T1000 (cell line): ENCODE results near the gene S1PR4.

Experiments used
- DNase-seq: peaks from one replicate; lab custom pipeline; 2025; ENCODE audit warnings: mixed read lengths; lab: John Stamatoyannopoulos, UW

The S1PR4 gene, protein sequence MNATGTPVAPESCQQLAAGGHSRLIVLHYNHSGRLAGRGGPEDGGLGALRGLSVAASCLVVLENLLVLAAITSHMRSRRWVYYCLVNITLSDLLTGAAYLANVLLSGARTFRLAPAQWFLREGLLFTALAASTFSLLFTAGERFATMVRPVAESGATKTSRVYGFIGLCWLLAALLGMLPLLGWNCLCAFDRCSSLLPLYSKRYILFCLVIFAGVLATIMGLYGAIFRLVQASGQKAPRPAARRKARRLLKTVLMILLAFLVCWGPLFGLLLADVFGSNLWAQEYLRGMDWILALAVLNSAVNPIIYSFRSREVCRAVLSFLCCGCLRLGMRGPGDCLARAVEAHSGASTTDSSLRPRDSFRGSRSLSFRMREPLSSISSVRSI

DNA sequence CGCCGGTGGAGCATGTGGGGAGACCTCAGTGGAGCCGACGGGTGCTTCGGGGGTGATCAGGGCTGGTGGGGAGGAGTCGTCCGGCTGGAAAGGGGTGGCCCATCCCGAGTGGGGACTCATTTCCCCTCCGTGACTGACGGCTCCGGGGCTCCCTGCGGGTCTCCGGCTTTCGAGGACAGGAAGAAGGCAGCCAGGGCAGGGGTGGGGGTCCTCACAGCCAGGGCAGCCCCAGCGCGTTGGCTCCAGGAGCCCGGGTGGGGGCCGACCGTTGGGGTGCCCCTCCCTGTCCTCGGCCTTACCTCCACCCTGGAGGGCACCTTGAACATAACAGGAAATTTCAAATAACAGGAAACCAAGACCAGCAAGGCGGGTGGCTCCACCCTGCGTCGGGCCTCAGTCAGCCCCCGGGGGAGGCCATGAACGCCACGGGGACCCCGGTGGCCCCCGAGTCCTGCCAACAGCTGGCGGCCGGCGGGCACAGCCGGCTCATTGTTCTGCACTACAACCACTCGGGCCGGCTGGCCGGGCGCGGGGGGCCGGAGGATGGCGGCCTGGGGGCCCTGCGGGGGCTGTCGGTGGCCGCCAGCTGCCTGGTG is at the start of gene S1PR4:
TSS of gene S1PR4 (plus strand) at position 393 of the 596 bp plus-strand sequence. CDS start at position 417, 24 bp downstream.
- DNase-seq = no peak

DNA sequence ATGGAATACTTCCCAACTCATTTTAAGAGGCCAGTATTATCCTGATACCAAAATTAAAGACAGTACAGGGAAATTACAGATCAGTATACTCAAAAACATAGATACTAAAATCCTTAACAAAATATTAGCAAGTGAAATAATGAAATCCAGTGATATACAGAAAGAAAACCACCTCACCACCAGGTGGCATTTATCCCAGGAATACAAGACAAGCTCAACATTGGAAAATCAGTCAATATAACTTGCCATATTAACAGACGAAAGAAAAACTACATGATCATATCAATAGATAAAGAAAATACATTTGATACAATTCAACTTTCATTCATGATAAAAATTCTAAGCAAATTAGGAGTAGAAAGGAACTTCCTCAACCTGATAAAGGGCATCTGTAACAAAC is 49.5 kb upstream of the S1PR4 start:
- no peak for DNase-seq

DNA sequence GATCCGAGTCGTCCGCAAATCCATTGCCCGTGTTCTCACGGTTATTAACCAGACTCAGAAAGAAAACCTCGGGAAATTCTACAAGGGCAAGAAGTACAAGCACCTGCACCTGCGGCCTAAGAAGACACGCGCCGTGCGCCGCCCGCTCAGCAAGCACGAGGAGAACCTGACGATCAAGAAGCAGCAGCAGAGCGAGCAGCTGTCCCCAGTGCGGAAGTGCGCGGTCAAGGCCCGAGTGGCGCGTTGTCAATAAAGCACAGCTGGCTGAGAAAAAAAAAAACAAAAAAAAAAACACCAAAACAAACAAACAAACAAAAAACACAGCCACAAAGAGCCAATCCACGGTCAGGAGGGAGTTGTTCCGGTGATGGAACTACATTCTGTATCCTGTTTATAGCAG is 47.4 kb upstream of the S1PR4 start:
- DNase-seq = no peak

DNA sequence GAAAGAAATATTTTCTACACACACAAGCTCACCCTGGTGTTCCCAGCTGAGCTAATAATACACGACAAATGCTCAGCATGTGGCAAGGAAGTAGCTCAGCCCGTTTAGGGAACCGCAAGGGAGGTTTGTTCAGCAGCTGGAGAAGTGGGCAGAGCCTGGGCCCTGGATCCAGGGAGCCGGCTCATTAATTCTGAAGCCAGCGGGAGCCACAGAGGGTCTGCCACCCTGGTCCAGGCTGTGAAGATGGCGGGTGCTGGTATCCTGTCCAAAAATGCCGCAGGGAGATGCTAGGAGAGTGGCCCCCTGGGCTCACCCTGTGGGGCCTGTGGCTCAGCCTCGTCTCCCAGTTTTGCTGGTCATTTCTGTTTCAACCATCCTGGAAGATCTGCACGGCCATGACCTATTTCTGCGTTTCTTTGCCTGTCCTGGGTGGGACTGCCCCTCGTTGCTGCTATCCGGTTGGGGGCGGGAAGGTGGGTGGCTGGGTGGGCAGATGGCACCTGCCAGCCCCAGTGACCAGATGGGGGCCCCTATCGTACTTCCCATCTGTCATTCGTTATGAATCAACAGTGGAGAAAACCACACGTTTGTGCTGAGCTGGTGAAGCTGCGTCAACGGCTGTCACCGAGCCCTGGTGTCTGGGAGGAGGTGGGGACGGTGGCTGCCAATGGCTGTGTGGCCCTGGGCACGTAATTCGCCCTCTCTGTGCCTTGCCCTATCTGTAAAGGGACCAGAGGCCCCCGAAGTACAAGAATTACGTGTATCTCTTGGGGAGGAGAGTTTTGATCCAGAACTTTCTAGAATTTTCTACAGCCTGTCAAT is 45.4 kb upstream of the S1PR4 start:
- DNase-seq = no peak

DNA sequence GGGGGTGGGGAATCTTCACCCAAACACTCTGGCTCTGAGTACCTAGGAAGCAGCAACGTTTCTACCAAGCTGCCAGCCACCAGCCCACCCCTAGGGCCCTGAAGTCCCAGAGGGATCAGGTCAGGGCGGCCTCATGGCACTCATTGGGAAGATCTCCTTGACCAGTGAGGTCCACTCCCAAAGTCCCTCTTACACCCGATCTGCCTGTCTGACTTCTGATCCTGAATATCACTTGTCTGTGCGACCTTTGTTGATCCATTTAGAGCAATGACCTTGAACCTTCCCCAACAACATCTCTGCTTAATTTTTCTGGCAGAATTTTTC is 44.8 kb upstream of the S1PR4 start:
- DNase-seq = no peak

DNA sequence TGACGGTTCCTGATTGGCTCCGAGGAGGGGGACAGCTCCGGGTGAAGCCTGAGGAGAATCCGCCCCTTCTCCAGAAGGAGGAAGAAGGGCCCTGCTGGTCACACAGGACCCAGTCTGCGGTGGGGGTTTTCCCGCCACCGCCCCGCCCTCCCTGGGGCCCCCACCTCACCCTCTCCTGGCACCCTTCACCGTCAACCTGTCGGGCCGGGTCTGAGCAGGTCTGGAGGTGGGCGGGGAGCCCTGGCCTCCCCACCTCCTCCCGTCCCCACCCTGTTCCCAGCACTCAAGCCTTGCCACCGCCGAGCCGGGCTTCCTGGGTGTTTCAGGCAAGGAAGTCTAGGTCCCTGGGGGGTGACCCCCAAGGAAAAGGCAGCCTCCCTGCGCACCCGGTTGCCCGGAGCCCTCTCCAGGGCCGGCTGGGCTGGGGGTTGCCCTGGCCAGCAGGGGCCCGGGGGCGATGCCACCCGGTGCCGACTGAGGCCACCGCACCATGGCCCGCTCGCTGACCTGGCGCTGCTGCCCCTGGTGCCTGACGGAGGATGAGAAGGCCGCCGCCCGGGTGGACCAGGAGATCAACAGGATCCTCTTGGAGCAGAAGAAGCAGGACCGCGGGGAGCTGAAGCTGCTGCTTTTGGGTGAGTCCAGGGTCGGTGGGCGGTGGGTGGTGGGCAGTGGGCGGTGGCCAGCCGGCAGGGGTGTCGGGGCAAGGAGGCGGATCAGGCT is 42.4 kb upstream of the S1PR4 start, which contains the start of gene GNA15:
TSS of gene GNA15 (plus strand) at position 73 of the 723 bp plus-strand sequence. CDS start at position 491, 418 bp downstream.
- DNase-seq = no peak

DNA sequence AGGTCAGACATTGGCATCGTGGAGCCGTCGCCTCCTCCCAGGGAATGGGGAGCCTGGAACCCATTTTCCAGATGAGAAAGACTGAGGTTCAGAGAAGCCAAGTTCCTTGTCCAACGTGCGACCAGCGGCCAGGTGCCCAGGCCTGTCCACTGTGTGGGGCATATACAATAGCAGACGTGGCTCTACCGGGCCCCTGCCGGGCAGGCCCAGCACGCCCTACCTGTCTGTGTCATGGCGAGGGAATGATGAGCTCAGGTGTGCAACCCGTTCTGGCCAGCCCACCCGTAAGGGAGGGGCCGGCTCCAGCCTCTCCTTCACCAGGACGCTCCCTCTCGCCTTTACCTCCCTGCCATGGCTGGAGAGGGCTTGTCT is 41.9 kb upstream of the S1PR4 start:
- DNase-seq = no peak

DNA sequence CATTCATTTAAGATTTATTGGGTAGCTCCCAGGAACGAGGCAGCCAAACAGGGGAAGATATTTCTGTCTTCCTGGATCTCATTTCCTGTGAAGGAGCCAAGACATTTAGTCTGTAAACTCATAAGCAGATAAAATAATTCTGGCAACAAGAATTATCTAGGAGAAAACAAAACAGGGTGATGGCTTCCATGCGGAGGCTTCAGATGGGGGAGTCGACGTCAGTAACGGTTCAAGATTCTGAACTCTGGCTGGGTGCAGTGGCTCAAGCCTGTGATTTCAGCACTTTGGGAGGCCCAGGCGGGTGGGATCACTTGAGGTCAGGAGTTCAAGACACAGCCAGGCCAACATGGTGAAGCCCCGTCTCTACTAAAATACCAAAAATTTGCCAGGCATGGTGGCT is 41.5 kb upstream of the S1PR4 start:
- no peak for DNase-seq

DNA sequence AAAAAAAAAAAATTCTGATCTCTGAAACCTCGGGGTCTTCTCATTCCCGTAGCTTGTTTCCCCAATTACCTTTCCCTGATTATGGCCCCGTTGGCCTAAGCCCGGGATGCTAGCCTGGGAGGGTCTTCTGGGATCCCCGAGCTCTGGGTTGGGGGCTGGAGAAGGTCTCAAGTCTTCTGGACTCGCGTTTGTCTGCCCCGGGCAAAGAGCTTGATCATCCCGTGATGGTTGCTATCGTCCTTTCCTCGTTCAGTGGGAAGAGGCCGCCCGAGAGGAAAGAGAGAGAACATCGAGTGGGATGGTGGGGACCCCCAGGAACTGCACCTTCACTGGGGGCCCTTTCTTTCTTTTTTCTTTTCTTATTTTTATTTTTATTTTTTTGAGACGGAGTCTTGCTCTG is 40.3 kb upstream of the S1PR4 start:
- no peak for DNase-seq

DNA sequence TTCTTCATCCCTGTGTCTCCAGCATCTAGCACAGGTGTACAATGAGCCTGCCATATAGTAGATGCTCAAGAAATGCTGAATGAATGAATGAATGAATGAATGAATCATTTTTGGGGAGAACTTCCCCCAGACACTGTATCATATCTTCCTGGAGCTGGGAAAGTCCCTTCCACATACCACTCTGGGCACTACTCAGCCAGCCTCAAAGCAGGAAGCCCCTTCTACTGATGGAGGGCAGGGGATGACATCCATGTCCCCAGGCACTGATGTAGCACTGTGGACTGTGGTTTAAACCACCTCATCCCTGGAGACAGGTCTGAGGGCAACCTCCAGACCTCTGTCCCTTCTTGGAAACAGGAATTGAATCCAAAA is 37.9 kb upstream of the S1PR4 start:
- DNase-seq = no peak

DNA sequence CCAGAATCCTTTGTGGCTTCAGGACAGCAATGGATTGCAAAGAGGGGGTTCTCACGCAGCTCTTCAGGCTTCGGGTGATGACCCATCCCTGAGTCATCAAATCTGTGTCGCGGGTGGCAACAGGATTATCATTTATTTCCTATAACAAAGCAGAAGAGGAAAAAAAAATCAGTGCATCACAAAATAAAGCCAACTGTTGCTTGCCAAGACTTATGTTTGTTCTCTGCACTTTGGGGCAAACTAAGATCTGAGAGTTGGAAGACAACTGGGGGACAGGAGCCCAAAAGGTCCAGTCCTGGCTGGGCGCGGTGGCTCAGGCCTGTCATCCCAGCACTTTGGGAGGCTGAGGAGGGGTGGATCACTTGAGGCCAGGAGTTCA is 36.3 kb upstream of the S1PR4 start:
- peak; percentile 82 for DNase-seq

DNA sequence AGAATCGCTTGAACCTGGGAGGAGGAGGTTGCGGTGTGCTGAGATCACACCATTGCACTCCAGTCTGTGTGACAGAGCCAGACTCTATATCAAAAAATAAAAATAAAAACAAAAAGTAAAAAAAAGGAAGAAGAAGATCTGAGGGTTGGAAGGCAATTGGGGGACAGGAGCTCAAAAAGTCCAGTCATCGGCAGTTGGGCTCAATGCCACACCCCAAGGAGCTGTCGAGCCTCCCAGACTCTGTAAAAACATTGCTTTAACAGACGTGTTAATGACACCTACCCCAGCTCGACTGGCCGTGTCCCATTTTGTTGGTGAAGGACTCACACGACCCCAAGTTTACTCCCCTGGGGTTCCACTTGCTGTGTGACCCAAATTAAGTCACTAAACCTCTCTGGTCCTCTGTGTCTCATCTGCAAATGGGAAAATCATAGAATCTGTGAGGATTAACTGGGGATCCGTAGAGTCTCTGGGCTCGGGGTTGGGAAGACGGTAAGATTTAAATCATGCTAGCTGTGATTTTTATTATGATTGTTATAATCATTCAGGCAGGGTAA is 35.7 kb upstream of the S1PR4 start:
- no peak for DNase-seq

DNA sequence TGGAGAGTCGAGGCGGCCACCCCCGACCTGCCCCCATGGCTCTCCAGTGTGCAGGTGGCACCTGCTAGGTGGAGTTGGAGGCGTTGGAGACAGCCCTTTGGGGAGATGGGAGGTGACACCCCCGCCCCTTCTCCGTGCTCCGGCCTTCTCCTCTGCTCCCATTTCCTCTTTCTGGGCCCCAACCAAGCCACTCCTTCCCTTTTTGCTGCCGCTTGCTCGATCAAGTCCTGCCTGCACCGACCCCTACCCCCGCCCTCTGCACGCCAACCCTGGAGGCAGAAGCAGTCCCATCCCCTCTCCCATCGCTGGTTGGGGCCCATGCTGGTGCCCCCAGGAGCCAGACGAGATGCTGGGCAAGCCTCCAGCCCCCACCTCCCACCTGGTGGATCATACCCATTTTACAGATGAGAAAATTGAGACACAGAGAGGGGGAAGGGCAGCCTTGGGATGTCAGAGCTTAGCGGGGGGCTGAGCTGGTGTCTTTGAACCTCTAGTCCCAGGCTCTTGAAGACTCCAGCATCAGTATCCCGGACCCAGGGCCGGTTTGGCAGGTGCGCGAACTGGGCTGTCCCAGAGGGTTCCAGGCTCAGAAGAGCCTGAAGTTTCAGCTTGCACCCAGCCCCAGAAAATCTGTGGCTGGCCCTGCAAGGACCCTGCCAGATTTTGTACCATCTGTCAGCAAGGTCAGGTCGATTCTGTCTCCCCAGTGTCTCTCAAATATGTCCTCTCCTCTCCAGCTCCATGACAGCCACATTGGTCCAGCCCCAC is 32.5 kb upstream of the S1PR4 start:
- no peak for DNase-seq

DNA sequence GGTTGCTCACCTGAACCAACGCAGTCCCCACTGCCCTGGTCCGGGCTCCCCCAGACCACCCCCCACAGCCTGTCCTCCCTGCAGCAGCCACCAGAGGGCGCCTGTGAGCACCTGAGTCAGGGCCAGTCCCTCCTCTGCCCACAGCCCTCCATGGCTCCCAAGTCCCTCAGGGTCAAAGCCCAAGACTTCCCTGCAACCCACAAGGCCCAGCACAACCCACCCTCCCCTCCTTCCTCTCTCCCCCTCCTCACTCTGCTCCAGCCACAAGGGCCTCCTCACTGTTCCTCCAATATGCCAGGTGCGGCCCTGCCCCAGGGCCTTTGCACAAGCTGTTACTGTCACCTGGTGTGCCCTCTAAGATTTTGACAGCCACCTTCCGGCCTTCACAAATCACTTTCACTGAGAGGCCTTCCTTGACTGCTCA is 31.9 kb upstream of the S1PR4 start:
- DNase-seq = no peak

DNA sequence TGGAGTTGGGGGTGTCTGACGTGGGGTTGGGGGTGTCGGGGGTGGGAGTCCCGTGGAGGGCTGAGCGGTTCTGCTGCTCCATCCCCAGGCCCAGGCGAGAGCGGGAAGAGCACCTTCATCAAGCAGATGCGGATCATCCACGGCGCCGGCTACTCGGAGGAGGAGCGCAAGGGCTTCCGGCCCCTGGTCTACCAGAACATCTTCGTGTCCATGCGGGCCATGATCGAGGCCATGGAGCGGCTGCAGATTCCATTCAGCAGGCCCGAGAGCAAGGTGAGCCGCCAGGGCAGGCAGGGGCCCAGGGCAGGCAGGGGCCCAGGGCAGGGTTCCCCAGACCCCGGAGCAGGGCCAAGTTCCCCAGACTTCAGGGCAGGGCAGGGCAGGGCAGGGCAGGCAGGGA is 30.1 kb upstream of the S1PR4 start:
- DNase-seq = no peak

DNA sequence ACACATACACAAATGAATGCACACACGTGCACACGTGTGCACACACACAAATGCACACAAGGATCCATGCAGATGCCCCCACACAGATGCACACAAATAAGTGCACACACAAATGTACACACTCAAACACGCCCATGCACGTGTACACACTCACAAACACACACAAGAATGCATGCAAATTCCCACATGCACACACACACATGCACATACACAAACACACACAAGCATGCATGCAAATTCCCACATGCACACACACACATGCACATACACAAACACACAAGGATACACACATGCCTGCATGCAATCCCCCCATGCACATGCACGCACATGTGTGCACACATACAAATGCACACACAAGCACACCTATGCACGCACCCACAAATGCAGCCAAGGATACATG is 29.5 kb upstream of the S1PR4 start:
- DNase-seq = no peak

DNA sequence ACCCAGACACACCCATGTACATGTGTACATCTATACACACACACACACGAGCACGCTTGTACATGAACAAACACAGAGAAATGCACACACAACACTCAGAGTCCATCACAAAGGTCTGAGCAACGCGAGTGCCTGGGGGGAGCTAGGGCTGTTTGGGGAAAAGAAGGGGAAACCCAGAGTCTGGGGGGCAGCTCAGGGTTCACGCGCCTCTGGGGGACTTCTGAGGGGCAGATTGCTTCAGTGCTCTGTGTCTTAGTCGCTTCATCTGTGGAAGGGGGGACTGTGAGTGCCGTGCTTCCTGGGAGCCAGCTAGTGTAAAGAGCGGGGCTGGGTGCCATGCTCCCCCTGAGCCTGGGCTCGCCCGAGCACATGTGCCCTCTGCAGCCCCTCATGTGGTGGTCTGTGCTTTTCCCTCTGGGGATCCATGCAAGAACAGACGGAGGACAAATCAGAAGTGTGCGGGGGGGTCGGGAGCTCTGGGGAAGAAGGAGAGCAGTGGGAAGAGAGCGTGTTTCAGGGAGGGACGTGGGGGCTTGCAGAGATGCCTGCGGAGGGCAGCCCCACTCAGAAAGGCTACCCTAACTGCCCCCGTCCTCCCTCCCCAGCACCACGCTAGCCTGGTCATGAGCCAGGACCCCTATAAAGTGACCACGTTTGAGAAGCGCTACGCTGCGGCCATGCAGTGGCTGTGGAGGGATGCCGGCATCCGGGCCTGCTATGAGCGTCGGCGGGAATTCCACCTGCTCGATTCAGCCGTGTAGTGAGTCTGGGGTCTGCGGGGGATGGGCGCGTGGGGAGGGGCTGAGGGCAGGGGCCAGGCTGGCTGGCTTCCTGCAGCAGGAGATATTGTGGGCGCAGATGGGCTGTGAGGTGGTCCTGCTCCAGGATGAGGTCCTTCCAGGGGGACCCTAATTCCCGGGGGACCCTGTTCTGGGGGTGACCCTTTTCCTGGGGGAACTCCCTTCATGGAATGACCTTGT is 28.8 kb upstream of the S1PR4 start:
- no peak for DNase-seq

DNA sequence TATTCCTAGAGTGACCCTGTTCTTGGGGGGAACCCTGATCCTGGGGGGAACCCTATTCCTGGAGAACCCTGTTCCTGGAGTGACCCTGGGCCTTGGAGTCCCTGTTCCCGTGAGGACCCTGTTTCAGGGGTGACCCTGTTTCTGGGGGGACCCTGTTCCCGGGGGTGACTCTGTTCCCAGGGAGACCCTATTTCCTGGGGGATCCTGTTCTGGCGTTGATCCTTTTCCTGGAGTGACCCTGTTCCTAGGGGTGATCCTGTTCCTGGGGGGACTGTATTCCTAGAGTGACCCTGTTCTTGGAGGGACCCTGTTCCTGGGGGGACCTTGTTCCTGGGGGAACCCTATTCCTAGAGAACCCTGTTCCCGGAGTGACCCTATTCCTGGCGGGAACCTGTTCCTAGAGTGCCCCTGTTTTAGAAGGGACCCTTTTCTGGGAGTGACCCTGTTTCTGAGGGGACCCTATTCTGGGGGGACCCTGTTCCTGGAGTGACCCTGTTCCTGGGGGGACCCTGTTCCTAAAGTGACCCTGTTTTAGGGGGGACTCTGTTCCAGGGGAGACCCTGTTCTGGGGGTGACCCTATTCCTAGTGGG is 27.7 kb upstream of the S1PR4 start:
- no peak for DNase-seq

DNA sequence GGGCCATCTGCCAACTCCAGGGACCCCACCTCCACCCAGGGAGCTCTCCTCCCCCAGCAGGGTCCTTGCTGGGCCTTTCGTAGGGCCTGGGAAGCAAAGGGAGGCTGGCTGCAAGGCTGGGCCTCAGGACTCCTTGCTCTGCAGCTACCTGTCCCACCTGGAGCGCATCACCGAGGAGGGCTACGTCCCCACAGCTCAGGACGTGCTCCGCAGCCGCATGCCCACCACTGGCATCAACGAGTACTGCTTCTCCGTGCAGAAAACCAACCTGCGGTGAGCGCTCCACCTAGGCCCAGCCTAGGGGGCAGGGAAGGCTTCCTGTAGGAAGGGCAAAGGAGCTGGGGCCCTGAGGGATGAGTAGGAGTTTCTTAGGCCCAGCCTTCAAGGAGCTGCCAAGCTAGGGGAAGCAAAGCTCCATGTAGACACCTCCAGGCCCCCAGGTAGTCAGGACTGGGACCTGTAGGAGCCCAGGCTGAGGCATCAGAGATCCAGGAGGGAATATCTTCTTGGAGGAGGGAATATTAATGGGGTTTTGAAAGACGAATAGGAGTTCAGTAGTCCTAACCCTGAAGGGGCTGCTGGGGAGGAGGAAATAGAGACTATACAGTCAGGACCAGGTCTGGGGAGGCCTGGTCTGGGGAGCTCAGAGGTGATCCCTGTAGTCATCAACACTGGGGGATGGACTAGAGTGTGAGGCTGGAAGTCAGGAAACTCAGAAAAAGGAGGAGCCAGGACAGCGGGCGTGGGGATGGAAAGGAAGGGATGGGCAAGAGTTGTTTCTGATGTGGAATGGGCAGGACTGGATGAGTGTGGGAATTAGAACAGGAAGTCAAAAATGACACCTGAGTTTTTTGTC is 26.8 kb upstream of the S1PR4 start:
- DNase-seq = no peak
